T-helper 1 cell (primary cell): Measurements from ENCODE around the gene HOOK2.
"Not testable (repeated sequence)": the region's sequence is repeated elsewhere in the genome, so short reads cannot be mapped to it uniquely, and the experiment has no call there.

Experiments
- DNase-seq, 5 donors: peaks; one replicate each; pipeline ENCODE4 v3.0.0-alpha.2; 2012 to 2020

Gene HOOK2

DNA sequence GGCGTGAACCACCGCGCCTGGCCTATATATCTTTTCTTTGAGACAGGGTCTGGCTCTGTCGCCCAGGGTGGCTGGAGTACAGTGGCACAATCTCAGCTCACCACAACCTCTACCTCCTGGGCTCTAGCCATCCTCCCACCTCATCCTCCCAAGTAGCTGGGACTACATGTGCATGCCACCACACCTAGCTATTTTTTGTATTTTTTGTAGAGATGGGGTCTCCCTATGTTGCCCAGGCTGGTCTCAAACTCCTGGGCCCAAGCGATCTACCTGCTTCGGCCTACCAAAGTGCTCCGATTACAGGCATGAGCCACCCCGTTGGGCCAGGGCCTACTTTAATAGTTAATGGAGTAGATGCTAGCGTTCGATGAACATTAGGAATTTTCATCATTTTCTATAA, 55.1 kb downstream of the HOOK2 start:
- DNase-seq: no peak

DNA sequence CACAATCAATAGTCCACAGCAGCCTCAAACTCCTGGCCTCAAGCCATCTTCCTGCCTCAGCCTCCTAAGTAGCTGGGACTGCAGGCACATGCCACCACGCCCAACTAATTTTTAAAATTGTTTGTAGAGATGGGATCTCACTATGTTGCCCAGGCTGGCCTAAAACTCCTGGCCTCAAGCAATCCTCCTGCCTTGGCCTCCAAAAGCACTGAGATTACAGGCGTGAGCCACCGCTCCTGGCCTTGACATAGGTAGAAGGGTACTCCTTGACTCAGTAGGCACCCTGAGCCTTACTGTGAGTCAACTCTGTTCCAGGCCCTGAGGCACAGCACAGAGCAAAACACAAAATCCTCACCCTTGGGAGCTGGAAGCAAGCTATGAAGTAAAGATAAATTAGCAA, 59.4 kb downstream of the HOOK2 start:
- no peak for DNase-seq

DNA sequence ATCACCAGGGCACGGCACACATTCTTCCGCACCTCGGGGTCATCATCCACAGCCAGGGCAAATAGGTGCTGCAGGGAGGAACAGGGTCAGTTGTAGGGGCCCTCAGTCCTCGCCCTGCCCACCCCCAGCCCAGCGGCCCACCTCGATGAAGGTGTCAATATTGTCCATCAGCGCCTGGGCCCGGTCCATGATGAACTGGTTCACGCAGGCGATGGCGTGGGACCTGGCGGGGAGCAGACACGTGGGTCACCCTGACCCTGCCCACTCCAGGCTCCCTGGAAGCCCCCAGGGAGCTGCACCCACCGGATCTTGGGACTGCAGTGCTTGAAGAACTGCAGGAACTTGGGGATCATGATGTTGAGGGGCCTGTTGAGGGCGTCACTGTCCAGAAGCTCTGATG, 60.2 kb downstream of the HOOK2 start:
- no peak for DNase-seq

DNA sequence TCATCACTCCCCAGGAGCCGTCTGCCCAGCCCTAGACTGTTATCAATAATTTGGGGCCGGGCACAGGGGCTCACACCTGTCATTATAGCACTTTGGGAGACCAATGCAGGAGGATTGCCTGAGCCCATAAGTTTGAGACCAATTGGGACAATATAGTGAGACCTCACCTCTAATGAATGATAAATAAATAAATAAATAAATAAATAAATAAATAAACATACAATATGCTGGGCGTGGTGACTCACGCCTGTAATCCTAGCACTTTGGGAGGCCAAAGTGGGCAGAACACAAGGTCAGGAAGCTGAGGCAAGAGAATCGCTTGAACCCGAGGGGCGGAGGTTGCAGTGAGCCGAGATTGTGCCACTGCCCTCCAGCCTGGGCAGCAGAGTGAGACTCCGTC, 62.0 kb downstream of the HOOK2 start:
- DNase-seq: not testable (repeated sequence)
